HG03103 (cell line): Measurements from ENCODE around the gene ADAMTSL3.

Source experiments
- ATAC-seq: cut with Tn5 transposase; IDR thresholded peaks from one replicate; pipeline ENCODE4 v1.9.1; 2021; ENCODE audit warnings: low read depth; ENCODE audit not compliant: unreplicated experiment

The ADAMTSL3 gene

DNA sequence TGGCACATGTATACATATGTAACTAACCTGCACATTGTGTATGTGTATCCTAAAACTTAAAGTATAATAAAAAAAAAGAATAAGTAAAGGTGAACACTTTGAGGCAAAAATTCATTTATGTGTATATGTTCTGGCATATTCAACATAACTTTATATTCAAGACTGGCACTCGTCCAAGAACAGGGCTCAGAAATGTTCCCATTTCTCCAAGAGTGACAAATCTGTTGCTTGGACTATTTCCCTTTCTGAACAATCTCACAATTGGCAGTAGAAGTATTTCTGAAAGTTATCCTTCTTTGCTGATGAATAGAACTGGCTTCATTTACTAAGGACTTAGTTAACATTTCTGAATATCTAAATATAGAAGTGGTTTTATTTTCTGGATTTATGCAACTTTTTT is 212.8 kb downstream of the ADAMTSL3 start:
- ATAC-seq: no peak

- ATAC-seq: no peak
These were observed 215.4 kb downstream of the ADAMTSL3 start for GRCh38 chr15:83869341-83869740.

- peak; percentile 58 for ATAC-seq
These were observed 218.1 kb downstream of the ADAMTSL3 start for GRCh38 chr15:83871808-83872559.

GRCh38 chr15:83873966-83874365 is 220.0 kb downstream of the ADAMTSL3 start:
- no peak for ATAC-seq

DNA sequence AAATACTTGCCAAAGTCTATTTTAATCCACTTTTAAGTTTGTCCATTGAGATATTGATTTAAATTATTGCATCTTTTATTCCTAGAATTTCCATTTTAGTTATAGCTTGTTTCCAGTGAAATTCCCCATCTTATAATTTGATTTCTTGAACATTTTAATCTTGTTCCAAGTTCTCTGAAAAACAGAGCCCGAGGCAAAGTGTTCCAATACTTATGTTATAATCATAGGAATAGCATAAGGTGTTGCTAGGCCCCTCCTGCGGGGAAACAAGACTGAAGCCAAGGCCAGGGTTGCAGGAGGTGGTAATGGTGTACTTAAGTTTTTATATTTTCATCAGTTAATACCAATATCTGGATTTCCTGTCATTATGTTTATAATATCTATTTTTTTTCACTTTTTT is 226.6 kb downstream of the ADAMTSL3 start:
- ATAC-seq: no peak

DNA sequence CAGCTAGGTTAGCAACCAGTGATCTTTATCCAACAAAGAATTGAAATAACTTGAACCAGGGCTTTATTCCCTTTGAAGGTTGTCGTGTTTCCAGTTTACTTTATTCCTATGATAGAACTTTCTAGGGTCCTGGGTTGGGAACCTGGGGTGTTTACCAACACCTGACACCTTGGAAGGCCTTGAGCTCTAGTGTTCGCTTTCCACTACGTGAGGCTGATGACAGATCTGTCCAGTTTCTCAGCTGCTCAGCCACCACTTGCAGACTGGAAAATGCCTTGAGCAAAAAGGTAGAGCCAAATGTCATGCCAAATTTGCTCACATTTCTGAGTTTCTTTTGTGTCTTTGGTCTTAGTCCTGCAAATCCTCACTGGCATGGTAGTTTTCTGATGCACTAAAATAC is 227.2 kb downstream of the ADAMTSL3 start:
- no peak for ATAC-seq

GRCh38 chr15:83886321-83886720 is 232.4 kb downstream of the ADAMTSL3 start:
- ATAC-seq: no peak

- ATAC-seq: no peak
These were observed 233.5 kb downstream of the ADAMTSL3 start for GRCh38 chr15:83887404-83887803.

DNA sequence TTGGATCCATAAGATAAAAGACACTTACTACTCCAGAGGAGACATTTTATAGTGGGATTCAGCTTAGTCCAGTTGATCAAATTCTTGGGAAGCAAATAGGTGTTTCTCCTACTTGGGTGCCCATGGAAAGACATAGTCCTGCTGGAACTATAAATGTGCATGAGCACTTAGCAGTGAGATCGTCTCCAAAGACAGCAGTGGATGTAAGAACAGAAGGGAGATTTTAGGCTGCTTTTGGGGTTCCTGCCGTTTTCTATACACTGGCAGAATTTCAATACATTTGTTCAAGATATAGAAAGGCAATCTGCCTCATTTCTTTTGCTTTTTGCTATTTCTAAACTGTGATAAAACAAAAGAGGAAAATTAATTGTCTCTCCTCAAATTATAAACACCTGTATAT is 234.0 kb downstream of the ADAMTSL3 start:
- ATAC-seq: no peak

GRCh38 chr15:83889995-83890394 is 236.1 kb downstream of the ADAMTSL3 start:
- ATAC-seq: no peak

- no peak for ATAC-seq
These were observed 236.7 kb downstream of the ADAMTSL3 start for GRCh38 chr15:83890587-83890986.

DNA sequence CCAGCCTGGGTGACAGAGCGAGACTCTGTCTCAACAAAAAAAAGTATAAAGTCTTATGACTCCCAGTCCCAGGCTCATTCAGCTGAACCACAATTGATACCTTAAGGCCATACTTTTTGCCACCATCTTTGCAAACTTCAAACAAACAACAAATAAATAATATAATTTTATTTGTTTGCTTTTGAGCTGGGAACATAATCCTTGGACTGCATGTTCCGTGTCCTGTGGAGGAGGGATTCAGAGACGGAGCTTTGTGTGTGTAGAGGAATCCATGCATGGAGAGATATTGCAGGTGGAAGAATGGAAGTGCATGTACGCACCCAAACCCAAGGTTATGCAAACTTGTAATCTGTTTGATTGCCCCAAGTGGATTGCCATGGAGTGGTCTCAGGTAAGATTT is 238.6 kb downstream of the ADAMTSL3 start:
- ATAC-seq: no peak

GRCh38 chr15:83893308-83893707 is 239.4 kb downstream of the ADAMTSL3 start:
- ATAC-seq: no peak

DNA sequence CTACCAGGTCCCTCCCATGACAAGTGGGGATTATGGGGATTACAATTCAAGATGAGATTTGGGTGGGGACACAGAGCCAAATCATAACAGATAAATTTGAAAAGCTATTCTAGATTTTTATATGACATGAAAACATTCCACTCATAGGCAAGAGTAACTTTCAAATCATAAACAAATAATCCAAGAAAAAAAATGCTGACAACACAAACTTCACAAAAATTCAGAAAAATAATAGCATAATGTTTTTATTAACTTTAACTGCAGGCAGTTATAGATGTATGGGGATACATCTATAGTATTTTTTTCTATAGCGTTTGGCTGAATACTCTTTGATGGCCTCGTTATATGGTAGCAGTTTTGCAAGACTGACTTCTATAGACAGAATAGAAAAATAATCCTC is 243.1 kb downstream of the ADAMTSL3 start:
- ATAC-seq: no peak

- ATAC-seq: no peak
These were observed 244.4 kb downstream of the ADAMTSL3 start for GRCh38 chr15:83898361-83898760.

DNA sequence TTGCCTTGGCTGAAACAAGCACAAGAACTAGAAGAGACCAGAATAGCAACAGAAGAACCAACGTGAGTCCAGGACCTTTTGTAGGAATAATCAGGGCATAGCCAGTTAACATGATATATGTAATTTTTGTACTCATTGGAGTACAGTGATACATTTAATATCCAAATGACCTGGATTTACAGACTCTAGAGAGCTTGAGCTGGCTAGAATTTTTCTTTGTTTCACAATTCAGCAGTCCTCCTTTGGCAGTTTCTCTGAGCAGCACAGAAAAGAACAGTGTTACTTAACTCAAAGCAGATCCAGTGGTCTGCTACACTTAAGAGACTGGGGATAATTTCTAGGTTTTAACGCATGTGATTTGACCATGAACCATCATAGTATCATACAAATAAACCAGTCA is 245.7 kb downstream of the ADAMTSL3 start:
- no peak for ATAC-seq

DNA sequence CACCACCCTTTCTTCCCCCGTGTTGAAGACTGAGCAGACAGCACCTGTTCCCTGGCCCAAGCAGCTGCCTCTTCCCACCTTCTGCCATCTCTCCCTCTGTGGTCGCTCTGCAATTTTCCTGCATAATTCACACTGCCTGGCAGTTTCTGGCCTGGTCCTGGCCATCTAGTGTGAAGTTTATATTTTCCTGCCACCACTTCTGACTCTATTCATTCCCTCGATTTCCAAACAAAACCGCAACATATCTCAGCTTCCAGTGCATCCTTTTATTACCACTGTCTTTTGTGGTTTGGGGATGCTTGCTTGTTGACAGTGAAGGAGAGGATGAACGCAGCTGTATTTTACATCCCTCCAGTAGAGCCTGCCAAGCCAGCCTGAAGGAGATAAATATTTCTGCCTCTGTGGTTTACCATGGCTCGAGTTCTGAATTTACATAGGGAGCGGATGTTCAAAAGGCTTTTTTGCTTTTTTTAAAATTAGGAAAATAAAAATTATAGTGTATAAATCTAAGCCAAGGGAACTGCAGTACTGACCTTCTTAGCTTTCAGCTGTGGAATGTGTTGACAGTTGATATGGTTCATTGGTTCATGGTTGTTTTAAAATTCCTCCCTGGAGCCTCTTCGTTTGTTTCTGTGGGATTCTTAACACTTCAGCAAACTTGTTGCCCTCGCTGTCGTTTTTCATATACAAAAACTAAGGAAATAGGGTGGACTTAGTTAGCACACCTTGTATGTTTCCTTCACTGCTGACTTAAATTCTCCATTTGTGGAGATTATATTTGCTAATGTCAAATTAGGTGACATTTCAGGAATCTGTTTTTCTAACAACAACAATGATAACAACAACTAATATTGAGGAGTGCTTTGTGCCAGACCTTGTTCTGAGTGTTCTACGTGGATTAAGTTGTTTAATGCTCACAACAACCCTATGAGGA is 250.5 kb downstream of the ADAMTSL3 start:
- no peak for ATAC-seq

DNA sequence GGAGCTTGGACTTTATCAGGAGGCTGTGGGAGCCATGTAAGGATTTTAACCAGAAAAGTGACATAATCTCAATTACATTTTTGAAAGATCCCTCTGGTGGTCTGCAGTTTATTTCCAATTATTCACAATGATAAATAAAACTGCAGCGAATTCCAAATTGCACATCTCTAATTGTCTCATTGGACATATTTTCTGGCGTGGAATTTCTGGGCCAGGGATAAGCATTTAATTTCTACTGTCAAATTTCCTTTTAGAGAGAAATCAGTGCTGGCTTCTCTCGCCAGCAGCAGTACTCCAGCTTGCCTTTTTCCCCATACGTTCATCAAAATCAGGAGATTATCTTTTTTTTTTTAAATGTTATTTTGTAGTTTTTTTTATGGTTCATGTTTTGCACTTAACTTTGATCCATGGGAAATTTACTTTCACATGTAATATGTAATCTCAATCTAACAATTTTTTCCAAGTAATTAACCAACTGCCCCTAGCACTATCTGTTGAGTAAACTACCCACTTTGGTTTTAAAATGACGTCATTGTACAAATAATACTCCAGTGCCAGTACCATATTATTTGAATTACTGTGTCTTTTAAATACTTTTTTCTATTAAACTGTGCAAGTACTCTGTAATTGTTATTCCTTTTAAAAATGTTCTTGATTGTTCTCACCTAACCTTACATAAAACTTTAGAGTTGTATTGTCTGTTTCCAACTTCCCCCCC is 251.8 kb downstream of the ADAMTSL3 start:
- ATAC-seq: no peak

- no peak for ATAC-seq
These were observed 257.4 kb downstream of the ADAMTSL3 start for GRCh38 chr15:83911345-83911744.

- ATAC-seq: no peak
These were observed 258.4 kb downstream of the ADAMTSL3 start for GRCh38 chr15:83912343-83912742.

- no peak for ATAC-seq
These were observed 259.2 kb downstream of the ADAMTSL3 start for GRCh38 chr15:83913034-83913632.
